ENCODE data around the gene TNNC1. TPM values are rescaled to one million over a fixed set of nuclear protein-coding genes. Genes with fewer than 3 reads are reported as not detected.

Gene TNNC1
- total RNA-seq, 1 experiment from 2014 or later: 5.6 TPM

GRCh38 chr3:52428151-52429005 is 25.5 kb downstream of the TNNC1 start:
- ATAC-seq (peak; percentile 91), DNase-seq (ENCODE audit: low spot score) (peak; percentile 38)
- POLR2A ChIA-PET: no interaction called here
- Mint-ChIP-seq H3K4me3 (no peak overlapping the region), H3K36me3 (no peaks in the 10 kb centered on the region), H3K27ac (no peak overlapping the region), H3K27me3 (ENCODE audit: low read depth) (no peaks in the 10 kb centered on the region), H3K4me1 (peaks cover 5% of the 10 kb centered on the region), H3K9me3 (no peaks in the 10 kb centered on the region)
- 0 out of 2 replicates have a peak, but pooled peaks have one; percentile 46 for TF ChIP-seq CTCF (IDR thresholded peaks at IDR 0.05)
- no peak for TF ChIP-seq MLX (CRISPR knock-in tag; IDR thresholded peaks at IDR 0.05)
- TF ChIP-seq SOX15 (CRISPR knock-in tag; IDR thresholded peaks at IDR 0.05): no peak
- CTCF ChIA-PET: interaction anchor here (0.6 to 2.6 kb wide), 8 partner anchors 12 to 95 kb away, joined by 3 to 19 read pairs (median 5); partner anchors contain the start of gene SEMA3G

- DNase-seq (ENCODE audit: low spot score) (no peak), ATAC-seq (0 out of 2 replicates have a peak, but pooled peaks have one; percentile 28)
- H3K4me3 Mint-ChIP-seq: no peak overlapping the region
- no peaks in the 10 kb centered on the region for H3K27me3 Mint-ChIP-seq (ENCODE audit: low read depth)
- ChIA-PET POLR2A (no interaction called here), CTCF (interaction anchor here (0.9 to 3.3 kb wide), 3 partner anchors 11 to 34 kb away, joined by 3 to 15 read pairs (median 4); no protein-coding TSS in a partner anchor)
- no peaks in the 10 kb centered on the region for H3K9me3 Mint-ChIP-seq
- no peaks in the 10 kb centered on the region for H3K36me3 Mint-ChIP-seq
- H3K27ac Mint-ChIP-seq: no peak overlapping the region
- peaks cover 12% of the 10 kb centered on the region for H3K4me1 Mint-ChIP-seq
- TF ChIP-seq ZNF396 (CRISPR knock-in tag; IDR thresholded peaks at IDR 0.05; ENCODE audit: borderline replicate concordance) (no peak), IRF1 (CRISPR knock-in tag; IDR thresholded peaks at IDR 0.05) (no peak), PRRX2 (CRISPR knock-in tag; IDR thresholded peaks at IDR 0.05) (no peak), GABPB1 (CRISPR knock-in tag; IDR thresholded peaks at IDR 0.05) (no peak), NFE2L1 (CRISPR knock-in tag; IDR thresholded peaks at IDR 0.05) (no peak), ARID4B (CRISPR knock-in tag; IDR thresholded peaks at IDR 0.05; ENCODE audit: borderline replicate concordance) (no peak), ZNF425 (CRISPR knock-in tag; conservative IDR thresholded peaks at IDR 0.05) (no peak), JUN (CRISPR knock-in tag; IDR thresholded peaks at IDR 0.05) (no peak), FOXJ3 (CRISPR knock-in tag; IDR thresholded peaks at IDR 0.05; ENCODE audit: borderline replicate concordance) (no peak), SMAD3 (CRISPR knock-in tag; IDR thresholded peaks at IDR 0.05; ENCODE audit: borderline replicate concordance) (no peak), ELF4 (CRISPR knock-in tag; IDR thresholded peaks at IDR 0.05; ENCODE audit: low read depth) (no peak), PREB (CRISPR knock-in tag; IDR thresholded peaks at IDR 0.05; ENCODE audit: borderline replicate concordance) (no peak), ZNF219 (CRISPR knock-in tag; IDR thresholded peaks at IDR 0.05; ENCODE audit: borderline replicate concordance) (no peak), ZMAT4 (CRISPR knock-in tag; IDR thresholded peaks at IDR 0.05) (no peak), MXD4 (CRISPR knock-in tag; IDR thresholded peaks at IDR 0.05; ENCODE audit: borderline replicate concordance) (no peak), ZSCAN18 (CRISPR knock-in tag; IDR thresholded peaks at IDR 0.05) (no peak), ZNF138 (CRISPR knock-in tag; conservative IDR thresholded peaks at IDR 0.05) (no peak)
Measured at GRCh38 chr3:52423173-52423572, 30.7 kb downstream of the TNNC1 start.

Measured in WTC11 (cell line).